D721Med (cell line): ENCODE measurements around the gene GLIS1.

Experiments used
- DNase-seq: peaks from one replicate; pipeline ENCODE4 v3.0.0; 2011; ENCODE audit warnings: low spot score; ENCODE audit not compliant: insufficient read length
- FAIRE-seq: peaks from 2 replicates; lab custom pipeline; 2011; peaks lifted over from hg19 to GRCh38; lab: Jason Lieb, UNC
- TF ChIP-seq, protein P1 (sequence below): IDR thresholded peaks from 2 replicates; pipeline ENCODE4 v1.5.1; 2012; ENCODE audit warnings: mild to moderate bottlenecking, control low read depth; ENCODE audit not compliant: insufficient read depth; ENCODE audit errors: missing control alignments

Gene GLIS1

DNA sequence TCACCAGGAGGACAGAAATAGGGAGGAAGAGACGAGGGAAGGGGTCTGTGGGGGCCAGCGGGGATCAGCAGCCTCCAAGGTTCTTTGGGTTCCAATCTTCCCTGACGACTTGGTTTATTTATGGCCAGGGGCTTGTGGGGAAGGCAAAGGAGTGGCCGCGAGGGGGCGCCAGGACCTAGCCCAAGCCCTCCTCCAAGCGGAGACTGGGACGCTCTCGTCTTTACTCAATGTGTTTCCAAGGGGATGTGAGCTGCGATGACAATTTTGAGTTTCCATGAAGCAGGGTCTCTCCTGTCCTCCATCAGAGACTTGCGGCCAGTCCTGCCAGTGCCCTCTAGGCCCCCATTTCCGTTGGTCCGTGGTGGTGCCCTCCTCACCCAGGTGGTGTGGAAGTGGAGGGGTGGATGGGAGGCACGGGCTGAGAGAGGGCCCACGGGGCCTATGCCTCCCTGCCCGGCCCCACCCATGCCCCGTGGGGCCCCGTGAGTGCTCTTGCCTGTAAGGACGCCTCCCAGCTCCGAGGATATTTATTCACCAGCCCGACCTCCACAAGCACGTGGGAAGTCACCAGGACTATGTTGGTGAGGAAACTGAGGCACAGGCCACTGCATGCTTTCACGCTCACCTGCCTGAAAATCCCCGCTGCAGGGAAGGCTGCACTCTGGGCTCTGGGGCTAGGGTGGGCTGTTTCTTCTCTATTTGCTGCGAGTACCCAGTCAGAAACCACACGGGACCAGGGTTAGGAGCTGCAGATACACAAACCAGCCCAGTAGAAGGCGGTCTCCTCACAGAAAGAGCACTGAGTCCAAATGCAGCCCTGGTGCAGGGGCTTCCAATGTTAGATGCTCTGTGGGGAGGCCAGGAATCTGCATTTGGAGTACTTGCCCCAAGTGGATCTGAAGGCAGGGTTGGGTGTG, 253.2 kb downstream of the GLIS1 start:
- FAIRE-seq, result no peak

DNA sequence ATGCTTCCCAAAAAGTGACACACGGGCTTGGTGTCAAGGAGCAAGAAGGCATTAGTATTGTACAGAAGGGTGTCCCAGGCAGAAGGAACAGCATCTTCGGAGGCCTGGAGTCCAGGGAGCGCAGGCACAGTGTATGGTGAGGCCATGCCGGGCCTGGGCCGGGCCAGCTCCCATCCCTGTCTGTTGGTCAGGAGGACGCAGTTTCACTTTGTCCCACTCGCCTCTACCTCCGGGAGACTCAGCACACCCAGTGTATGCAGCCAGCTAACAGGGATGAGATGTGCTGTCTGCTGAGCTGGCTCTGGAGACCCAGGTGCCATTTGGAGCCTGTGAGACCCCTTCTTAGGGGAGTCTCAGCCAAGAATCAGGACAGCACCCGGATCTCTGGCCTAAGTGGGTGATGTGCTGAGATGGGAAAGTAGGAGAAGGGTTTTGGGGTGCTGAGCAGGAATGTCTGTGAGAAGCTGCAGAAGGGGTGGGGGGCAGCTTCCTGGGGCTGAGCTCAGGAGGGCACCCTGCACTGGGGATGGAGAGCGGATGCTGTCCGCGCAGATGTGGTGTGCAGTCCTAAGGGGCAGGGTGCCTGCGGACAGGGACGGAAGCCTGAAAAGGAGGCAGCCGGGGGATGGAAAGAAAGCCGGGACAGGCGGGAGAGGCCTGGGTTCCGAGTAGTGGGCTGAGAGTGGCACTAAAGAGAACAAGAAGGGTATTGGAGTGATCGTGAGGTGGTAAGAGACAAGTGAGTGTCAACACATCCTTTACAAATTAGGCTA, 254.1 kb downstream of the GLIS1 start:
- TF ChIP-seq, protein P1, sequence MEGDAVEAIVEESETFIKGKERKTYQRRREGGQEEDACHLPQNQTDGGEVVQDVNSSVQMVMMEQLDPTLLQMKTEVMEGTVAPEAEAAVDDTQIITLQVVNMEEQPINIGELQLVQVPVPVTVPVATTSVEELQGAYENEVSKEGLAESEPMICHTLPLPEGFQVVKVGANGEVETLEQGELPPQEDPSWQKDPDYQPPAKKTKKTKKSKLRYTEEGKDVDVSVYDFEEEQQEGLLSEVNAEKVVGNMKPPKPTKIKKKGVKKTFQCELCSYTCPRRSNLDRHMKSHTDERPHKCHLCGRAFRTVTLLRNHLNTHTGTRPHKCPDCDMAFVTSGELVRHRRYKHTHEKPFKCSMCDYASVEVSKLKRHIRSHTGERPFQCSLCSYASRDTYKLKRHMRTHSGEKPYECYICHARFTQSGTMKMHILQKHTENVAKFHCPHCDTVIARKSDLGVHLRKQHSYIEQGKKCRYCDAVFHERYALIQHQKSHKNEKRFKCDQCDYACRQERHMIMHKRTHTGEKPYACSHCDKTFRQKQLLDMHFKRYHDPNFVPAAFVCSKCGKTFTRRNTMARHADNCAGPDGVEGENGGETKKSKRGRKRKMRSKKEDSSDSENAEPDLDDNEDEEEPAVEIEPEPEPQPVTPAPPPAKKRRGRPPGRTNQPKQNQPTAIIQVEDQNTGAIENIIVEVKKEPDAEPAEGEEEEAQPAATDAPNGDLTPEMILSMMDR, result no peak
- FAIRE-seq (no peak), DNase-seq (no peak)

More for the DNA sequence above, 253.2 kb downstream of the GLIS1 start:
- TF ChIP-seq, protein P1, result peak; percentile 97
- peak; percentile 96 for DNase-seq

DNA sequence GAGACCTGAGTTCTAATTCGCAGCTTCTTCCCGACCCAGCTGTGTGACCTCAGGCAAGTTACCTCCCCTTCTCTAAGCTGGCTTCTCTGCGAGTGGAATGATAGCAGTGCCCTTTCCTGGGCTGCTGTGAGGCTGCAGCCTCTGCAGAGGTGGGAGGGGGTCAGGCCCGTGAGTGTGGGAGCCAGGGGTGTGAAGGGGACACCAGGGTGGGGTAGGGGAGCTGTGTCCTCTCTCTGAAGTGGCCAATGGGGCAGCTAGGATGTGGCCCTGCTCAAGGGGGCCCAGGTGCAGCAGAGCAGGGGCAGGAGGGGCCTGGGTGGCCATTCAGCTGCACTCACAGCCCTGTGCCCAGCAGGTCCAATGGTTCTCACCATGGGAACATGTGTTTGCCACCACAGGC, 255.3 kb downstream of the GLIS1 start:
- TF ChIP-seq, protein P1, result no peak
- DNase-seq, result no peak
- FAIRE-seq, result no peak

DNA sequence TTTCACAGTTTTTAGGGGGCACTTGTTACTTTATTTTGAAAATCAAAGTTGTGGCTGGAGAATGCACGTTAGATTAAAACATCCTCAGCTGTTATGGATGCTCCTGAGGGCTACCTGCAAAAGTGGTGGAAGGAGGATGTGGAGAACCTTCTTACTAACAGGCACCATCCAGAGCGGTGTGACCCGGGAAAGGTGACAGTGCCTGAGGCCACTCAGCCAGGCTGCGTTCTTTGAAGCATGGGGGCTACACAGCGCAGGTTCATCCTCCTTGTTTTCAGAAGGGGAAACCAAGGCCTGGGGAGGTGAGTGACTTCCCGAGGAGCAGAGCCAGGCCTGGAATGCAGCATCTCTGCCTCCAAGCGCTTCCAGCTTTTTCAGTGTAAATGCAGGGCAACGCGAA, 255.8 kb downstream of the GLIS1 start:
- DNase-seq (no peak), FAIRE-seq (no peak)
- TF ChIP-seq, protein P1, result no peak

DNA sequence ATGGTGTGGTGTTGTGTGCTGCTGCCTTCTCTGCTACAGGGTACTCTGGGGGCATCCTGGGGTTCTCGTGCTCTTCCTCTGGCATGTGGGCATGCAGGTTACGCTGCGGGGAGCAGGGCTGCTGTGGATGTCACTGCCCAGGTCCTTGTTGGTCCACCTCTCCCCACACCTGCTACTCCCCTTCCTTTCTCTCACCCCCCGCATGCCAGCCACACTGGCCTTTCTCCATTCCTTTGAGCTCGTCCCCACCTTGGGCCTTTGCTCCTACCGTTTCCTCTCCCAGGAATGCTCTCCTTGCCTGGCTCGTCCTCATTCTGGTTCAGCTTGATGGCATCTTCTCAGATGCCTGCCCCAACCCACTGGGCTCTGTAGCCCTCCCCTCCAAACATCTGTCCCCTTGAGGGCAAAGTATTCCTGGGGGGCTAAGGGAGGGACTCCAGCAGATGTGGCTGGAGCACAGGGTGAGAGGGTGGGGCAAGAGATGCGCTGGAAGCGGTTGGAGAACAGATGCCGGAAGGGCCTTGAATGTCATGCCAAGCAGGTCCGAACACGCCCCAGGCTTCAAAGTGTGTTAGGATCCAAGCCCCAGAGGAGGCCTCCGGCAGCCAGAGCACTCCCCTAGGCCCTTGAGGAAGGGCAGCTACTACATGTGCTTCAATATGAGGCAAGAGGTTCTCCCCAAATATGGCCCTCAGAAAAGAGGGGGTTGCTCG, 256.4 kb downstream of the GLIS1 start:
- TF ChIP-seq, protein P1, result no peak
- DNase-seq (no peak), FAIRE-seq (no peak)

DNA sequence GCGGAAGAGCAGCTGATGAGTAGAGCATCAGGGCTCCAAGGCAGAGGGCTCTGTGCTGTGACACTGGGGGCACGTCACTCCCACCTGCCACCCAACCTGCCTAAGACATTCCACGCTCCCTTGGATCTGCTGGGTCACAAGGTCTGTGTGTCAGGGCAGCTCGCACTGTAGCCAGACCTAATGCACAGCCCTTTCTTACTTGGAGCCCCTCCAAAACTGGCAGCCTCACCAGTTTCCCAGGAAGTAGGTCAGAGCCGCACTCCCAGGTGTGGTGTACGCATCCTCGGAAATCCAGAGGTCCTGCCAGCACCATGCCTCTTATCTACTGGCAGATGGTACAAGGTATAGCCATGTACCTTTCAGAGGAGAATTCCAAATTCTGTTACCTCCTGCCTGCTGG, 257.5 kb downstream of the GLIS1 start:
- no peak for DNase-seq
- TF ChIP-seq, protein P1, result no peak
- no peak for FAIRE-seq
